Retina (tissue), 1 donor: Measurements from ENCODE around the gene MYO1G.
A peak's percentile ranks its signal among the peaks of the same experiment; 100 is the strongest.

Experiments
- DNase-seq: peaks from one replicate; pipeline ENCODE4 v3.0.0-alpha.2; 2016

The MYO1G gene

DNA sequence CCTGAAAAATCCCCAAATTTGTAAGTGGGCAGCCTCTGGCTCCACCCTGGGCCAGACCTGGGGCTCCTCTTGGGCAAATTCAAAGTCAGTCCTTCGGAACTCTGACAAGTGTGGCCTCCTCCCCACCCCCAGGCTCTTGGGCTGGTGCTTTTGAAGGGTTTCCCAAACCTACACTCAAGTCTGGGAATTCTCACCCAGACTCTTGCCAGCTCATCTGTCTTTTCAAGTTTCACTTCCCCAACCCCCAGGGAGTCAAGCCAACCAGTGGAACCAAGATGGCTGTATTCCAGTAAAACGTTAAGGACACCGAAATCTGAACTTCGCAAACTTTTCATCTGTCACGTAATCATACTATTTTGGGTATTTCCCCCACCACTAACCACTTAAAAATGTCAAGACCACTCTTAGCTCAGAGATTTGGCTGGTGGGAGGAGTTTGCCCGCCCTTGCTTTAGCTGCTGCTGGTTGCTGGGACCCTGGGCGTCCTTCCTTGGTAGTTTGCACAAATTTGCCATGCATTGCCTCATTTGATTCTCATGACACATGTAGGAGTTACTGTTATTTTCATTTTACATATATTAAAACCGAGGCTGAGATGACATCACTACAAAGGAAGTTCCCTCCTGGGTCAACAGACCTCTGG is 1.7 kb upstream of the MYO1G start:
- DNase-seq, result no peak

DNA sequence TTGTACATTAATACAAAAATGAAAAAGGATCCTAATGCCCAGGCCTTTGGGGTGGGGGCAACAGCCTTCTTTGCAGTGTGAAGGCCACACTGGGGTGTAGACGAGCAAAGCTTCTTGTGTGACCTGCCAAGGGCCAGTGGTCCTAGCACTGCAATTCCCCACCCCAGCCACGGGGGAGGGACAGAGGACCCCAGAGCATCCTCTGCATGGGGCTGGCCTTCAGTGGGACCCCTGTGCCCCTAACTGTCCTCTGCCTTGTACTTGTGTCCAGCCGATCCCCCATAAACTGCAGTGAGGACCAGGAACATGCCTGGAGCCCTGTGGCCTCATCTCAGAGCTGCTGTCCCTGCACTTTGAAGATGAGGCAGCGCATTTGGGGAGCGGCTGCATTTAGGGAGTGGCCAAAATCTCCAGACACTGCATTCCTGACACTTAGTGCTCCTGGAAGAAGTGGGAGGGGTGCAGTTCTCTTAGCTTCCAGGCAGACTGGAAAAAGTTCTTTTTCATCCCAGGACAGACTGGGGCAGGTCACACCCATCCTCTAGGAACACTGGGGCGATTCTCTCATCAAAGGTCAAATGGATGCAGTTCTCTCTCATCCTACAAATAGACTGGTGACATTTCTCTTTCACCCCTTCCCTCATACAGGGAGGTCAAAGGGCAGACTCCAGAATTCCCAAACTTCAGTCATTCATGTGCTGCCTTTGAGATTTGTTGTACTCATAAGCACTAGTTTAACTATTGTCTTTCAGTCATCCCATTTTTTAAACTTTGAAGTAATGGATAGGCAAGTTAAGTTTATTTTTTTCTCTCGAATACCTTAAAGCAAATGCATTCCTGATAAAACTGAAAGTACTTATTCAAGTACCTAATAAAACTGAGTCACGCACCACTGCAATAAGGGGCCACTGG is 922 bp upstream of the MYO1G start:
- no peak for DNase-seq

DNA sequence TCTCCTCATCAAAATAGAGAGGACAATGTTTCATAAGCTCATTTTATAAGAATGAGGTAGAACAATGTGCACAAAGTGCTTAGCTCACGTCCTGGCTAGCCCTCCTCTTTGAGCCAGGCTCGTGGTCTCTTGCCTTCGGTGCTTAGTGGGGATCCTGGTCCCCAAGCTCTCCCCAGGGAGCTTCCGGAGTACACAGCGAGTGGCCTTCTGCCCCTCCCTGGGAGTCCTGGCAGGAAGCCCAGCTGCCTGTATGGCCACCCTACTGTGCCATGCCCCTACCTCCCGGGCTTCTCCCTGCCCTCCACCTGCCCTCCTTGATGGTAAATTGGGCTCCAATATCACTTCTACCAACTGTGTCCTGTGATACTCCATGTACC is 868 bp downstream of the MYO1G start:
- DNase-seq, result no peak

DNA sequence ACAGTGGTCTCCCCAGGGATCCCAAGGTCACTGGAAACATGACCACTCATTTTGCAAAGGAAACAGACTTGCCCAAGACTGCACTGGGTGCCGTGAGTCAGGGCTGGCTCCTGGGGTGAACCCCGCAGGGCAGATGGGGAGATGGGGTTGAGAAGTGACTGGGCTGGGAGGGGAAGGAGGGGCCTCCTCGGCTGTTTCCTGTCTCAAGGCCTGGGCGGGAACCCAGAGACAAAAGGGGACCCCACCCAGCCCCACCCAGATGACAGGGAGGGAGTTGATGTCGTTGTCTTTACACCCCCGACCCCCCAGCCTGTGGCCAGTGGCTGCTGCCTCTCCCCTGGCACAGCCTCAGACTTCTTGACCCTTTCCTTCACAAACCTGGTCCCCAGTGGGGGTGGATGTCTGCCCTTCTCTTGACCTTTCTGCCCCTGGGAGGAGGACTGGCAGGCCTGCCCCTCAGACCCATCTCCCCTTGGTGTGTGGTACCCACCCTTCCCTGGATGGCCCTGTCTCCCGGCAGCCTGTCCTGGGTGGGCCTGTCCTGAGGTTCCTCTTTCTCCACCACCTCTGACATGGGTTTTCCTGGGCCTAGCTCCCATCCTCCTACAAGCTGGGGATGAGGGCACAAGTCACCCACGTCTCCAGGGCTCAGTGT is 1.4 kb downstream of the MYO1G start:
- DNase-seq, result no peak

DNA sequence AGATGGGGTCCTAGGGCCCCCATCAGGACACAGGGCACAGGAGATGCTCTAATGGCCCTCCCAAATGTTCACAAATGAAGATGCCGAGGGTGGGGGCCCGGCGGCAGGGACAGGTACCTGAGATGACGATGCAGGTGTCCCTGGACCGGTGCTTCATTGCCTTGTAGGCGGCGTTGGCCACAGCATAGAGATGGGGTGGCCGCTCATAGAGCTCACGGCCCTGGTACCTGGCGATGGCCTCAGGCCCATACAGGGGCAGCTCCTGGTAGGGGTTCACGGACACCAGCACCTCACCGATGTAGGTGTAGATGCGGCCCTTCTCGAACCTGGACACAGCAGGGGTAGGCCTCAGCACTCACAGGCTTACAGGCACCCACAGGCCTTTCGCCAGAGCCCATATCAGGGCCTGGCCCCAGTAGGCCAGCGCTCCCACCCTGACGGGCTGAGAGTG is 2.0 kb downstream of the MYO1G start:
- no peak for DNase-seq

DNA sequence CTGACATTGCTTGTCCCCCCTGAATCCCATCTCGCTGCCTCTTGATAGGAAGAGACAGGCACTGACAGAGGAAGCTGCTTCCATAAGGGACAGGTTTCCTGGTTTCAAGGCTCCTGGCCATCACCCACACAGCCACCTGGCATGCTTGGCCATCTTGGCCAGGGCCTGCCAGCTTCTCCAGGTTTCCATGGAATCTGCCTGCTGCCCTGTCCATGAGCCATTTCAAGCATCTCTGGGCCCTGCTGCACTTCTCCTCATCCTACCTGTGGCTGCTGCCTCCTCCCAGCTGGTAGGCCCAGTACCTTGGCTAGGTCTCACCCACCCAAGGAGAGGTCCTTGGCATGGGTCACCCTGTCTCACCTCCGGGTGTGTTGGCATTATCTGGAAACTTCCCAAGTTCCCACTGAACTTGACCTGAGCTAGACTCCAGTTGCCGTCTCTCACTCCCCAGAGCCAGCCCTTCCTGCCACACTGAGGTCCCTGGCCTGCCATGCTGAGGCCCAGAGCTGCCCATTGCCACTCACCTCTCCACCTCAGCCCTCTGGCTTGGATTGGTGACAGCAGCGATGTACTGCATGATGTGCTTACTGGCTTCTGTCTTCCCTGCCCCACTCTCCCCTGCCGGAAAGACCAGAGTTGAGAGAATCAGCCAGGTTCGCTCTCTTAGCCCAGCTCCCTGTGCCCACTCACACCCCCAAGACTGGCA is 2.6 kb downstream of the MYO1G start:
- no peak for DNase-seq

DNA sequence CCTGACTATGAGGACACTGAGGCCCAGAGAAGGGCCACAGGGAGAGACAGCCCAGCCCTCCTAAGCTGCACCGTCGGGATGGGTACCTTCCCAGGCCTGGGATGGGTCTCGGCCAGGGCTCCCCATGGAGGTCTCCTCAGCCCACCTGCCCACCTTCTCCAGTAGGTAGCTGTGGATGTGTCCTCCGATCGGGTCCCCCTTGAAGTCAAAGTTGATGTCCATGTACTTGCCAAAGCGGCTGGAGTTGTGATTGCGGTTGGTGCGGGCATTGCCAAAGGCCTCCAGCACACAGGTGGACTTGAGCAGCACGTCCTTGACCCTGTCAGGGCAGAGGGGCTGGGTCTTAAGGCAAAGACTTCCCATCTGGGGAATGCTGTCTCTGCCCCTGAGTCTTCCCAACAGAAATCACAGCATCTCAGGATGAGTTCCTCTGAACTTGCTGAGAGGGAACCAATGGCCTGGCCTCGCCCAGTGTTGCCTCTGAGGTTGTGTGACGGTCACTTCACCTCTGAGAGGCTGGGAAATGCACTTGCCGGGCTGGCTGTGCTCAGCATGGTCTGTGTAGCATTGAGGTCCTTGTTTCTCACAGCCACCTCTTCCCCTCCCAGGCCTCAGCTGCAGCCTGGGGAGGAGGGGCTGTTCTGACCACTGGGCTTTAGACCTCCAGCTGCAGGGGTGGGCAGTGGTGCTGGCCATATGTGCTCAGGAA is 3.3 kb downstream of the MYO1G start:
- no peak for DNase-seq

DNA sequence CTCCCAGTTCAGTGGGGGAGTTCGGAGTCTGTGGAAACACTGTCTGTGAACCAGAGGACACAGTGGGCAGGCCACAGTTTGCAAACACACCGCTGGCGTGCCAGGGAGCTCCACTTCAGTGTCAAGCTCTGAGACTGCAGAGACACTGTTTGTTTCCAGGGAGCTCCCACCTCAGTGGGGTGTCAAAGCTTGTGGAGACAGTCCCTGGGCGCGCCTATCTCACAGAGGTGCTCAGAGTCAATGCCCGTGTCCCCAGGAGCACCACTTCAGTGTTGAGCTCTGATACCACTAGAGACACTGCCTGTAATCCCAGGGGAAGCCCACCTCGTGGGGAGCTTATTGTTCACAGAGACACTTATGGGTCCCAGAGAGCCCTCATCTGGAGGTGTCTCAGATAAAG is 4.3 kb downstream of the MYO1G start:
- DNase-seq, result no peak

DNA sequence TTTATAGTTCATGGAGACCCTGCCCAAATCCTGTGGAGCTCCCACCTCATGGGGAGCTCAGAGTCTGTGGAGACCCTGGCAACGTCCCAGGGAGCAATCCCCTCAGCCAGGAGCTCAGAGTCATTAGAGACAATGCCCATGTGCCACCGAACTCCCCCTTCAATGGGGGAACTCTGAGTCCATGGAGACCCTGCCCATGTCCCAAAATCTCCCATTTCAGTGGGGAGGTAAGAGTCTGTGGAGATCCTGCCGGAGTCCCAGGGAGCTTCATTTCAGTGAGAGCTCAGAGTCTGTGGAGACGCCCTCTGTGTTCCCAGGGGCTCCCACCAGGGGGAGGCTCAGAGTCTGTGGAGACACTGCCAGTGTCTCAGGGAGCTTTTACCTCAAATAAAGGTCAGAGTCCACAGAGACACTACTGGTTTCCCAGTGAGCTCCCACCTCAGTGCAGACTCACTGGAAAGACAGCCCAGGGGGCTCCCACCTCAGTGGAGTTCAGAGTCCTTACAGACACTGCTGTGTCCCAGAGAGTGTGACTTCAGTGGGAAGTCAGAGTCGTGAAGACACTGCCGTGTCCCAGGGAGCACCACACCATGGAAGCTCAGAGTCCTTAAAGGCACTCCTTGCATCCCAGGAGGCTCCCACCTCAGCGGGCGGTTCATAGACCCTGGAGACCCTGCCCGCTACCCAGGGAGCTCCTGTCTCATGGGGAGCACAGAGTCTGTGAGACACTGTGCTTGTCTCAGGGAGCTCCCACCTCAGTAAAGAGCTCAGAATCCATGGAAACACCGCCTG is 5.0 kb downstream of the MYO1G start:
- no peak for DNase-seq

DNA sequence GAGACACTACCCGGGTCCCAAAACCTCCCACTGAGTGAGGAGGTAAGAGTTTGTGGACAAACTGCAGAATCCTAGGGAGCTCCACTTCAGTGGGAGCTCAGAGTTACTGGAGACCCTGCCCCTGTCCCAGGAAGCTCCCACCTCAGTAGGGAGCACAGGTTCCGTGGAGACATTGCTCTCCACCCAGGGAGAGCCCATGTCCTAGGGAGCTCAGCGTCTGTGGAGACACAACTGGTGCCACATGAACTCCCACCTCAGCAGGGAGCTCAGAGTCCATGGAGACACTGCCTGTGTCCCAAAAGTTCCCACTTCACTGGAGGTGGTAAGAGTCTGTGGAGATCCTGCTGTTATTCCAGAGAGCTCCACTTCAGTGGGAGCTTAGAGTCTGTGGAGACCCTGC is 6.3 kb downstream of the MYO1G start:
- no peak for DNase-seq

DNA sequence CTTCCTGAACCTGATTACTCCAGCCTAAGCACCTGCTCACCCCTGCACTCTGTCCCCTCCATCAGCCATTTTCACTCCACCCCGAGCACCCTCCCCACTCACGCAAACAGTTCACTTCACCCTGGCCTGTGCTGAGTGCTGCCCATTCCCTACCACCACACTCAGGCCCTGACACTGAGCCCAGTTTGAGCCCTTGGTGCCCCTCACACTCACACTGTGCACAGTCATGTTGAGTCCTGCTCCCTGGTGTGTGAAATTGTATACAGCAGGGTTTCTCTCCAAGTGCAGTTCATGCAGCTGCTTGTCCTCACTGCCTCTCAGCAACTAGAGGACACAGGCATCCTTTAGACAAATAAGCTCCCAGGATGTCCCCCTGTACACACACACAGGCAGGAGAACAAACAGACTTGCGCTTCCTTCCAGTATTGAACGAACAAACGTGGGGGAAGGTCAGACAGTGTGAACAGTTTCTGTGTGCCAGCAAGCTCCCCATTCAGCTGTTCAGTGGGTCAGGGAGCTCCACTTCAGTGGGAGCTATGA is 6.8 kb downstream of the MYO1G start:
- DNase-seq, result no peak

DNA sequence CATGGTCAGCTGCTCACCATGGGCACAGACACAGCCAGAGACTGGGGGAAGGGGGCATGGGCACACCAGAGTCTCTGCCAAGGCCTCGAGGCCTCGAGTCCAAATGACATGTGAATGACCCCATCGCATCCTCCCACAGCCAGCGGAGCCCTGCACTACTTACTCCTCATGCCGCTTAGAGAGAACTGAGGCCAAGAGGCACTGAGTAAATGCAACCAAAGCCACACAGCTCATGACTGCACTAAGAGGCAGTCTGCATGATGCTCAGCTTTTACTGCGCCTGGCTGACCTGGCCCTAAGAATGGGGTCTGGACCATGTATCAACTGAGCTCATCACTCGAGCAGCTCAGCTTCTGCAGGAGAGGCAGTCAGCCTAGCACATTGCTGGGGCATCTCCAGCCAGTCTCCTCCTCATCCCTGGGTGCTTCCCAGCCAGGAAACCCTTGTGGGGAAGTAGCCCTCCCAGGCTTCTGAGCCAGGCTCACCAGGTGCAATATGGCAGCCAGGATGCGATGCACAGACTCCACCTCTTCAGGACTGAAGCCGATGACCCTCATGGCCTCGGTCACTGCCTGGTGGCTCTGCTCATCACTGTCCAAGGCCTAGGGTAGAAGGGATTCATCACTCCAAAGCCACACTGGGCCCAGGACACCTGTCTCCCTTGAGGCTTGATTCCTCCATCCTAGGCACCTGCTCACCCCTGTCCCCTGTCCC is 7.5 kb downstream of the MYO1G start:
- DNase-seq, result no peak

DNA sequence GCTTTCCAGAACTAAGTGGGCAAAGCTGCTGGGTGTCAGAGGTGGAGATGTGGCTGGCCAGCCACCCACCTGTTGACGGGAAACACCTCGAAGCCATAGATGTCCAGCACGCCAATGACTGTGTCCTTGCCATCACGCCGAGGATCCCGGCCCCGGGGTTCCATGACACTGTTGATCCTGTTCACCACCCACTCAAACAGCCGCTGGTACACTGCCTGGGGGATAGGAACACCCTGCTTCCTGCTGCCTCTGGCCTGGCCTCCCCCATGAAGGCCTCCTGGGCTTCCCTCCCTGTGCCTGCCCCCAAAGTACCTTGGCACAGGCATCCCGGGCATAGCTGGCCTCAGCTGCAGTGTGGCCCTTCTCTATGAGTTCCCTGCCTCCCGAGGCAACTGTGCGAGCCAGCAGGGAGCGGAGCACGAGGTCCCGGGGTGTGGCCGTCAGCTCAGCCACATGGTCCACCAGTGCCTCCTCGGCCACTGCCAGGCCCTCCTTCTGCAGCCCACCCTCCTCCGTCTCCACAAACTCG is 8.2 kb downstream of the MYO1G start:
- no peak for DNase-seq

DNA sequence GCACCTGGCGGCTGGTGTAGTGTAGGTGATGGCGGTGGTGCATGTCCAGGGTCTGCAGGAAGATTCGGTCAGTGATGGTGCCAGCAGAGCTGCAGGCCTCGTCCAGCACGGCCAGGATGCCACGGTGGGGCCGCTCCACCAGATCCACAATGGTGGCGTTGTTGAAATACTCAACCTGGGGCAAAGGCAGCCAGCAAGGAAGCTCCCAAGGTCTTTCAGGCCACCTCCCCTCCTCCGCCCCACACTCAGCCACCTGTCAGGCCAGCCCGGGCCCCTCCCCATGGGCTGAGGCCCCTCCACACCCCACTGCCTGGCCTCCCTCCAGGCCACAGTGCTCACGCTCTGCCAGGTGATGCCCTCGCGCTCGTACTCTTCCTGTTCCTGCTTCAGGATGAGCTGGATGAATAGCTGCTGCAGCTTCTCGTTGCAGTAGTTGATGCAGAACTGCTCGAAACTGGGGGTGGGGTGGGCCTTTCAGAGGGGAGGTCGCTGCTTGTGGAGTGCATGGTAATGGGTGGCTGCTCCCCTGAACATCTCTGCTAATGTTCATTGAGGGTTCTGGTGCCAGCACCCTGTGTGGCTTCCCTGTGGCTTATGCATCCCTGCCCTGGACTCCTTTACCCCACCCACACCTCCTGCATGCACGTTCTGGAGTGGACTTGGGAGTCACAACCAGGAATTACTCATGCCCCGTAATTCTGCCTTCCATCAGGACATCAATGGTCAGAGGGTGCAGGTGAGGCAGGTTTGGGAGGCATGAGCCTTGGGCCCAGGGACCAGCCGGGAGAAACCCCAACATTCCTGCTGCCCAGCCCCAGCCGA is 8.9 kb downstream of the MYO1G start:
- no peak for DNase-seq

DNA sequence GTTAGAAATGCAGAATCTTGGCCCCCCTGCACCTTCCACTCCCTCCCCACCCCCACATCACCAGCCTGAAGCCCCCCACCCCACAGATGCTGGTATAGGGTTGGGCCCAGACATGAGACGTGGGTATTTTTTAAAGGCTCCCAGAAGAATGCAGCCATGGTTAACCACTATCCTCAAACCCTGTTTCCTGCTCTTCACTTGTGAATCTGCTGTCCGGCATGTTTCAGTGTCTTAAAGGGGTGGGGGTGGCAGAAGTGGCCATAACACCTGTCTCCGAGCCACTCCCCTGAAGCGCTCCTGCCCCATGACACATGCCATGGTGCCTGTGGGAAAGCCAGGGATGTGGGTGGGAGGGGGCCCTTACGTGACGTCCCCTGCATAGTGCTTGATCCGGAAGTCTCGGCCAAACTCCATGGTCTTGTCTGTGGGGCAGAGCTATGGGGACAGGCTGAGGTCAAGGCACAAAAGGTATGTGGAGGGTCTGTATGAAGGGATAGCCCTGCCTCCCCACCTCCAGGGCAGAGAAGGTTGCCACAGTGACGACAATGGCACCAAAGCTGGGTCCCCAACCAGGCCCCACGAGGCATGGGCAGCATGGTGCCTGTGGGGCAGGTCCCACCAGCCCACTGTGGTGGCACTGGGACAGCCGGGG is 9.6 kb downstream of the MYO1G start:
- no peak for DNase-seq

DNA sequence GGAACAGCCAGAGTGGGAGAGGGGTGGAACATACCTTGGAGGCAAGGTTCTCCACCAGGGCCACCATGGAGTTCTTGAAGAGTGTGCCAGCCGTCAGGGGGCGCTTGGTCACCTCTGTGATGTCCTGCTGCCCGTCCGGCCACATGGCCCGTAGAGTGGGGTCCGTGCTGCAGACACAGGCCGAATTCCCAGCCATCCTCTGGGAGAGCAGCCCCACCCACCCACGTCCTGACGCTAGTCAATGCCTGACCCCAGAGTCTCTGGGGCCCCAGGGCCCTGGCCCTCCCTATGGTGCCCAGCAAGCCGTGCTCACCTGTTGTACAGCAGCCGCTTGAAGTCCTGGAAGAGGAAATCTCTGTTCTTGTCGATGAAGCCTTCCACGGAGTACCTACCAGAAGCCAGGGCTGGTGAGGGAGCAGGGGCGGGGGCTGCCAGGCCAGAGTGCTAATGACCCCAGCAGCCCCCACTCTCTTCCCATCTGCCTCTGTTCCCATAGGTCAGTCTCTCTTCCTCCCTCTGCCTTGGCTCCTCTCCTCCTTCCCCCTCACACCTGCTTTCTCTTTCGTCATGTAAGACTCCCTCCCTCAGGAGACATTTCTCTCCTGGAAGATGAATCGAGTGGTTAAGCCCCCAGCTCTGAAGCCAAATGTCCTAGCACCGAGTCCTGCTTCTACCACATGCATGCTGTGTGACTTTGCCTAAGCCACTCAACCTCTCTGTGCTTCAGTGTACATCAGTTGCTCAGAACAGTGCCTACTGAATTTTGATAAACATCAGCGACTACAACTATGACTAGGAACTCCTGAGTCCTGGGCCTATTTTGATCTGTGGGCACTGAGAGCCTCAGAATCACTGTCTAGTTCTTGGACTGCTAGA is 11.0 kb downstream of the MYO1G start:
- peak; percentile 16 for DNase-seq

DNA sequence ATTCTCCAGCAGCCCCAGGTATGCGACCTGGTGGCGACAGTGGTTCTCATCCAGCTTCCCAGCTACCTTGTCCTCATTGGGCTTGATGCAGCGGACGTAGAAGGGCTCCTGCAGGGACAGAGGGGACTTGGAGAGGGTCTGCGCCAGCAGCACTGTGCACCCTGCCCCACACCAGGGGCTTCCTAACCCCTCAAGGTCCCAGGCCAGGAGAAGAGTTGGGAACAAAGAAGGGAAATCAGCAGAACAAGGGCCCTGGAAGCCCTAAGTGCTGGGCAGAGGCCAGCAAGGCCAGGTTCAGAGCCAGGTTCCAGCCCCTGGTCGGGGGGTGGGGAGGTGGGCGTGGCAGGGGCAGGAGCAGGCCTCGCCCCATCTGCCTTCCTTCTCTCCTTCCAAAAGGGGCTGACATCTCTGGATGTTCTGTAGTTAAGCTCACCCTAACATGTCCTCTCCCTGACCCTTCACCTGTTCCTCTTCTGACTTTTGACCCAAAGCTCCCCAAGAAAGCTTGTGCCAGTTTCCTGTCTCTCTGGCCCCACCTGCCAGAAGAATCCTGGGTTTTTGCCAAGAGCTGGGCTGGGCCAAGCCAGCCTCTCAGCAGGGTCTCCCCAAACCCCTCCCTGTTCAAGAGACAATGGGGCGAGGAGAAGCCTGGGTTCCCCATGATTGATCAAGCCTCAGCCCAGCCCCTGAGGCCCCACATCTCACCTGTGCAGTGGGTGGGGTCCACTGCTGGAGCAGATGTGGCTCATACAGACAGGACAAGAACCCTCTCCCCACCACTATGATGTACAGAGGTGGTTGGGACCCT is 11.9 kb downstream of the MYO1G start:
- no peak for DNase-seq
